Activated gamma-delta T cell treated with Interleukin-2 at 50 U/mL for 16 hours (primary cell): ENCODE data around the gene ALKAL2.

Experiments used
- DNase-seq: peaks from one replicate; pipeline ENCODE4 v3.0.0-alpha.2; 2020

The ALKAL2 gene

GRCh38 chr2:289362-290089, 1.6 kb upstream of the ALKAL2 start:
- no peak for DNase-seq

DNA sequence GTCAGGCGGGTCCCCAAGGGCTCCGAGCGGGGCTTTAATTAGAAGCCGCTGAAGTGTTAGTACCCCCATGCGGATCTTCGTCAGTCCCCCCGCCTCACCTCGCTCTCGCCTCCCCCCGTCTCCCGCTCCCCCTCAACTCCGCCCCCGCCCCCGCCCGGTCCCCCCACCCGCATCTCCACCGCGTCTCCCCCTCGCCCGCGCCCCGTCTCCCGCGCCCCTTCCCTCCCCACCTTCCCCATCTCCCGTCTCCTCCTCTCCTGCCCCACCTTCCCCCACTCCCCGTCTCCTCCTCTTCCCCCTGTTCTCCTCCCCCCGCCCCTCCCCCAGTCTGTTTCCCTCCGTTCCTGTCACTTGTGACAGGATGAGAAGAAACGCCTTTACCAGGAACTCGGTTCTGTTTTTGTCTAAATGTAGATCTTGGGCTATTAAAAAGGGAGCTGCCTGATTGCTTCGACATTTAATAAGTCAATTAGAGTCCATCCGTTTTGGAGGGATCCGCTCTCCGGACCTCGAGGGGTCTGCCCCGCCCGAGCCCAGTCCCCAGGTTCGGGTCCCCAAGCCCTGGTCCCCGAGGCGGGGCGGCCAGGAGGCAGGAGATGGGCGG, 969 bp upstream of the ALKAL2 start:
- no peak for DNase-seq

DNA sequence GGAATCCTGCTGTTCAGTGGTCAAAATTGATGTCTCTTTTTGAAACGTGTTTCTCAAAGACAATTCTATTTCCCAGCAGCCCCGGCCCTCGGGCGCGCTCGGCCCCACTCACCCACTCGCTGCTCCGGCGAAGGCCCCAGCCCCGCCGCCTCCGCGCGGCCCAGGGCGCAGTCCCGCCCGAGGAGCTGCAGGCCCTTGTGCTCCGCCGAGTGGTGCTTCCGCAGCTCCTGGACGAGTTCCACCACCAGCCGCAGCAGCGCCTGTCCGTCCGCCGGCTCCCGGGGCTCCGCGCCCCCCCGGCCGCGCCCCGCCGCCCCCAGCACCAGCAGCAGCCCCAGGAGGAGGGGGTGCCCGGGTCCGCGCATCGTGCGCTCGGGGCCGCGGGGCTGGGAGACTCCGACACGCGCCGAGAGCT, 413 bp downstream of the ALKAL2 start:
- DNase-seq = no peak

DNA sequence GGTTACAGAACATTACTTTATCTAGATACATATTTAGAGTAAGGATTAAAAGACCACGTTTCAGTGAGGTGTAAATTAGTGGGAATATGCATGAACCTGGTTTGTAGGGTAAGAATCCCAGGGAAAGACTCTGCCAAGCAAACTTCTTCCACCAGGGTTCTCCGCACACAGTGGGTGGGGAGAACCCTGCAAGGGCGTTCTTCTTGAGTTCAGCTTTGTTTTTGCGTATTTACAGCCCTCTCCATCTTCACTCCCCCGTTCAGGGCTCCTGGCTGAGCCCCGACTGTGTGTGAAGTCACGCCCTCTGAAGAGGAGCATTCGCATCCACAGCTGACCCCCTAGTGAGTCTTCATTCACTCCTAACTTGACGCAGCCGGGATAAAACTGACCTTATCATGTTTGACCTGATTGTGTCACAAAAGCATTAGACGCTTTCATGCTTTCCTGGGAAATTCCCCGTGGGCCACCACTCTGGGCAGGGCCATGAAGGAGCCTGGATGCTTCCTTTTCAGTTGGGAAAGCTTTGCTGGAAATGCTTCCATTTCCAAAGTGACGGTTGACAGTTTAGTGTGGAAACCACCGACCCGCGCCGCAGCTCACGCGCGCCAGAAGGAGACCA, 1.0 kb downstream of the ALKAL2 start:
- DNase-seq = no peak

GRCh38 chr2:286035-286434, 1.9 kb downstream of the ALKAL2 start:
- no peak for DNase-seq

DNA sequence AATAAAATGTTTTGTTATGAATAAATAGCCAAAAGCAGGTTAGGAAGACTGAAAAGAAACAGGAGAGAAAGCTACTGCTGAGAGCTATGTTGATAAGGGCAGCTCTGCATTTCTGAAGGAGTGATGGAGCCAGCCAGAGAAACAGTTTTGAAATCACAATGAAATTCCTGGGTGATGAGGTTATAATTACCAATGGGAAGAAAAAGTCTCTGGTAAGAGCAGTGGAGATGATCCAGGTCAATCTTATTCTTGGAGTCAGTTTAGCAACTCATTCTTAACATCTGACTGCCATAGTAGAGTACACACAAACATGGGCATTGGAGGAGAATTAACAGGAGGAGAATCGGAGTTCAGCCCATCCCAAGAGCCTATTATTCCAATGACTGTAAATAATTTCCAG, 2.4 kb downstream of the ALKAL2 start:
- no peak for DNase-seq

DNA sequence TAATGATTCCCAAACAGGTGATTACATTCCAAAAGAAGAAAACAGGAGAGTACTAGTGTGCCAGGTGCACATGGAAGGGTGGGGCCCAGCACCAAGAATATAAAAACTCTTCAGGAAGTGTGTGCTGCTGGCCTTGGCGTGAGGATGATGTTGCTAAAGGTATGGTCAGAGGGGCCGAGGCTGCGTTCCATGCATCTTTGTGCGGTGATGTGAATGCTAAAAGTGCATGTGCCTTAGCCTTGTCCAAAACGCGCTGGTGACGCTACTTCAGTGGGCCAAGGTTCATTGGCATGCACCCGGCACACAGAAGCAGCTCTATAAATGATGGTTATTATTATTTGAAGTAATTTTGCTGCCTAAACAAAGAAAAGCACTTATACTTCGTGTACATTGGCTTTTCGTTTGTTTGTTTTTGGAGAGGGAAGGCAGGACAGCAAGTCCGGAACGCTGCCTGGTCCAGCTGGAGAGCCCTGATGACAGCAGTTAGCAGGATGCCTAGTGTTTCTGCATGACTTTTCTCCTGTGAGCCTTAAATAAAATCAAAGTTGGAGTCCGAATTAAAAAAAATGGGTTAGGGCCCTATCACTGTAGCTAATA, 2.9 kb downstream of the ALKAL2 start:
- no peak for DNase-seq

DNA sequence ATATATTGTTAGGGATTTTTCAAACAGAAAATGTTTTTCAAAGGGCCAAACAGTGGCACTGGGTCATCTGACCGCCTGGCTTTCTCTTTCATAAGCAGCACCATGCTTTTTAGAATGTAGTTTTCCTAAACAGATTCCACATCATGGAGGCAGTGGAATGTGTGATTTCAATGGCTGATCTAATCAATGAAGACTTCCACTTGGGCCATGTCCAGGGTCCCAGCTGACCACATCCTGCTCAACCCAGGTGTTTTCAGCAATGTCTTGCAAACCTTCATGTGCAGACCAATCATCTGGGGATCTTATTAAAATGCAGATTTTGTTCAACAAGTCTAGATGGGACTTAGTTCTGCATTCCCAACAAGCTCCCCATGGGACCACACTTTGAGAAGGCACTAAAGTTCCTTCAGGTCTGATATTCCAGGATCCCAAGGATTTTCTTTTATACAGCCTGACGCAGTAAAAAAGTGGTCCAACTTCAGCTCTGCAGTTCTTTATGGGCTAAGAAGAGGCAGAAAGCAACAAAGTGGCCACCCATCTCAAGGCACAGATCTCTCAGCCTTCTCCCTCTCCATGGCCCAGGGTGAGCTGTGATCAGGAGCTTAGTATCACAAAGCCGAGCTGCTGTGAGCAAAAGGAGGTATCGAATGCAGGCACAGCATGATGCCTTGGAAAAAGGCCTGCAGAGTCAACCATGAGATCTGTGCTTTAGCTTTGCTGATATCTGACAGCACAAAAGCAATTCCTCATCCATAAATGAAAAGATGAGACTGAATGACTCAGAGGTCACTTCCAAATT, 3.7 kb downstream of the ALKAL2 start:
- DNase-seq = no peak

DNA sequence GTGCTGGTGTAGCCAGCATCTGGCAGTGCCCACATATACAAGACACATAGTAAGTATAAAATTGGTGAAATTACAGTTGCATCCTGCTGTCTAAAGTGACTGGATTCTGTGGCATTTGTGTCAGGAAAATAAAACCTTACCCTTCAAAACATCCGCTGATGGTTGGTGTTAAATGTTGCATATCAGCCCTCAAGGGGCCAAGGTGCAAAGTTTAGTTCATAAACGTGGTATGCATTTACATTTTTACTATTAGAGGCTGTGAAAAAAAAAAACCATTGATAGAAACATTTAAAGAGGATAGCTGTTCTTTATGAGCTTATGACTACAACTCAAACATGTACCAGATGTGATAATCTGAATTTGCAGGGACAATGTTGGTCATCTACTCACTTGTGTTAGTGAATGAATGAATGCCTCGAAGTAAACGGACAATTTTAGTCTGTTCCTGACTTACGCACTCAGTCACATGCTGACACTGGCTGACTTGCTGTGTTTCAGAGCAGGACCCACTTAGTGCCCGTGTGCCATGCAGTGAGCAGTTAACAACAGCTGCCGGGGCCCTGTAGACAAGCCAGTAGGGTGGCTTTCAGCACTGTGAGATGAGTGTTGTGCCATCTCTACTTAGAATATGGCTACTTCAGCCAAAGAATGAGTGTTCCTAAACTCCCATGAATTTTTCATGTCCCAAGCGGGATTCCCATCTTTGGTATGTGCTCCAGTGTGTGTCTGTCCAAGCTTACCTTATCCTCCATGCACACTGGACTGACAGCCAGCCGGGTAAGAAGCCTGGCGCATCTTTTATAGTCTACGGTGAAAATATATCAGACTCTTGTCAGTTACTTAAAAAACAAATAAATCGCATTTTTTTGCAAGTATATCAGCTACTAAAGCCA, 5.3 kb downstream of the ALKAL2 start:
- DNase-seq = no peak

DNA sequence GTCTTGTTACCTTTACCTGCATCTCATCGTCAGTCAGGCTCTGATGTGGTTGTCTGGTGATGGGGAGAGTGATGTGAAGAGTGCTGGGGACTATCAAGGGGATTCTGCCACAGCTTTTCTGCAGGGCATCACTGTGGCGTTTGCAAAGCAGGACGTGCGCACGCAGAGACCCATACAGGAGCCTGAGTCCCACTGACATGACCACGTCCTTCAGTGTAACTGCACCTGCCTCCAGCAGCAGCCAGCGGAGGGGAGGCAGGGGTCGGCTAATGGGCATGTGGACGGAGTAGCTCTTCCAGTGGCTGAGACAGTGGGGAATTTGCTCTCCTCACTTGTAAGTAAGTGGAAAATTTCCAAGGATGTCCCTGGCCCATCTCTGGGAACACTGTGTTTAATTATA, 6.5 kb downstream of the ALKAL2 start:
- DNase-seq = no peak

GRCh38 chr2:280650-281110, 7.2 kb downstream of the ALKAL2 start:
- no peak for DNase-seq

- no peak for DNase-seq
Measured at GRCh38 chr2:279956-280649, 7.8 kb downstream of the ALKAL2 start.

DNA sequence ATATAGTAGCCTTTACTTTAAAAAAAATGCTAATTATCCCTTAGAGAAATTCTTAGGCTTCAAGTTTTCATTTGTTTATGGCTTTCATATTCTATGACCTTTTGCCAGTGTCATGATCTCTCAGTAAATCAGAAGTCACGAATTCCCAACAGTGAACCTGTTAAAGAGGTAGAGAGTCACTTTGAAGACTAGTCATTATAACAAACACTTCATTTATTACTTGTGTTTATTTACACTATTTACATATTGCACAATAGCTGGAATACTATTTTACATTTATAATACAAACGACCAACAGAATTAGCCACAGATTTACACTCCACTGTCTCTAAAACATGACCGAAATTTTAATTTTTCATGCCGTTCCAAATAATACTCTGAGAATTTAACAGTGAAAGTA, 8.5 kb downstream of the ALKAL2 start:
- no peak for DNase-seq

DNA sequence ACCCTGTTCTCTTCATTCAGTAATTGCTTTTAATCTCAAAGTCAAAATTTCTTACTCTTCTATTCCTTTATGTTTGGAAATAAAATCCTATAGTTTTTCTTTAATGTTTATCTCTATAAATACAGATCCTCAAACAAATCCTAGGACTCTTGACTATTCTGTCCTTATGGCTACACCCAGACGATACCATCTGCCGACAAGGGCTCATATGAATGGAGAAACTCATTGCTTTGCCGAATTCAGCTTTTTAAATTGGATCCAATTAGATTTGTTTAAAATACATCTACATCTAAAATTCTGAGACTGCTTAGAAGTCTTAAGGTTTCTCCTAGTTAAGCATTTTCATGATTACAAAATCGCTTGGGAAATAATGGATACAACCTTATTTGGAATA, 9.0 kb downstream of the ALKAL2 start:
- DNase-seq = no peak

GRCh38 chr2:278312-278926, 9.5 kb downstream of the ALKAL2 start:
- no peak for DNase-seq

GRCh38 chr2:275466-275865, 12.4 kb downstream of the ALKAL2 start:
- DNase-seq = no peak

DNA sequence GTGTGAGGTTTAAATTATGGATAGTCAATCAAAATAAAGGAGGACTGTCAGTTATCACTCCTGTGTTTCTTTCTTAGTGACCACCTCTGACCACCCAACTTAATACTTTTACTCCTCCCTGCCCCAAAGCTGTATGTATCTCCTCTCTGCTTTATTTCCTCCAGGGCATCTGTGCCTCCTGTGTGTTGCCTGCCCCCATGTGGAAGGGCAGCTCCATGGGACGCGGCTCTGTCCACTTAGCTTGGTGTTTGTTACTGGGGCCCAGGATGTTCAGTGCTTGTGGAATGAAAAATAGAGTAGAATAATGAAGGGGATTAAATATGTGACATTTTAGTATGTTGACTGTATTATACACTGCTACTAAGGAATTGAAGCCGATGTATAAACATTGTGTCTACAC, 13.4 kb downstream of the ALKAL2 start:
- DNase-seq = no peak

DNA sequence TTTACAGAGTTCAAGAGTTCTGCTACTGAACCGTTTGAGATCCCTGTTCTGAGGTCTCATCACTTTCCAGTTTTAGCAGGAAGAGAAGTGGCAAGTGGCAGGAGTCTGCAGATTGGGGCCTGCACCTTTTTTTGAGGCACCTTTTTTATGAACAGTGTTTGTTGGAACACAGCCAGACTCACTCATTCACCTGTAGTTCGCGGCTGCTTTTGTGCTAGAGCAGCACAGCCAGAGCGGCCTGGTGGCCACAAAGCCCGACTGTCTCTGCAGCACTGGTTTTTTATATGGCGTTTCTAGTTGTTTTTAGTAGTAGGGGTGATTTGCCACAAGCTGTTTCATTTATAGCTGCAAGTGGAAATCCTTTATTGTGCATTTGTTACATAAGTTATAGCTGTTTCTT, 14.6 kb downstream of the ALKAL2 start:
- no peak for DNase-seq

DNA sequence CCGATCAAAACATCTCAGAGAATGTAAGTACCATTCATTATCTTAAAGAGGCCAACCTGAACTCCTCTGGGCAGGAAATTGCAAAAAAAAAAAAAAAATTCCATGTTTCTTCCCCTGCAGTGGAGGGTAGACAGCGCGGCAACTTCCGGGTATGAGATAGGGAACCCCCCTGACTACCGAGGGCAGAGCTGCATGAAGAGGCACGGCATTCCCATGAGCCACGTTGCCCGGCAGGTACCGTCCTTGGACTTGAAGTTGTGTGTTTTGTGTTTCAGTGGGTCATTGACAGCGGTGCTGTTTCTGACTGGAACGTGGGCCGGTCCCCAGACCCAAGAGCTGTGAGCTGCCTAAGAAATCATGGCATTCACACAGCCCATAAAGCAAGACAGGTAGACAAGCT, 16.0 kb downstream of the ALKAL2 start:
- DNase-seq = no peak

DNA sequence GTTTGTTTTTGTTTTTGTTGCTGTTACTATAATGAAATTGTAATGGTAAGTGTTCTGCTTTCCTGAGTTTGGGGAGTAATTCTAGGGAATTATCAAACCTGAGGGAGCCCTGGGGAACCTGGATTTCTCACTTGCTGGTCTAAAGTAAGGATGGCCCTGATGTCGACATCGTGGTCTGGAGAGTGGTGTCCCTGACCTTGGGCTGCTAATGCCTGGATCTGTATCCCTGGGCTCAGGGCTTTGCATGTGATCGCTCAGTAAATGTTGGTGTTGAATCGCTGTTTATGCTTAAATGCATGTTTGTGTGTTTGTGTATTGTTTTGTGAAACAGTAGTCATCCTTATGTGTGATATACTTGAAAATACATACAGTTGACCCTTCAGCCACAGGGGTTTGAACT, 17.0 kb downstream of the ALKAL2 start:
- no peak for DNase-seq
